BE2C (cell line): ENCODE measurements around the gene BCO1.

Experiments
- DNase-seq: peaks from one replicate; pipeline ENCODE4 v3.0.0-alpha.2; 2020
- H3K27me3 ChIP-seq: fragments of 250-450 bp; sonication (Bioruptor Pico); 2 replicates; pipeline ENCODE4 v1.5.1; 2020; ENCODE audit warnings: mild to moderate bottlenecking
- H3K36me3 ChIP-seq: fragments of 250-450 bp; sonication (Bioruptor Pico); 2 replicates; pipeline ENCODE4 v1.5.1; 2020; ENCODE audit warnings: mild to moderate bottlenecking
- H3K4me1 ChIP-seq: fragments of 250-450 bp; sonication (Bioruptor Pico); 2 replicates; pipeline ENCODE4 v1.5.1; 2020
- H3K4me3 ChIP-seq: 2 replicates; pipeline ENCODE4 v1.5.1; 2011; ENCODE audit warnings: low read depth, low read length
- H3K9me3 ChIP-seq: fragments of 250-450 bp; sonication (Bioruptor Pico); 2 replicates; pipeline ENCODE4 v1.5.1; 2020
- CTCF ChIP-seq: IDR thresholded peaks from 2 replicates; pipeline ENCODE4 v1.5.1; 2012; ENCODE audit warnings: mild to moderate bottlenecking, low read depth, low read length

The BCO1 gene

GRCh38 chr16:81319221-81319912 lies 80.9 kb downstream of the BCO1 start:
- Histone ChIP-seq H3K27me3 (no peaks in the 10 kb centered on the region), H3K36me3 (no peaks in the 10 kb centered on the region), H3K4me1 (no peaks in the 10 kb centered on the region), H3K4me3 (no peak overlapping the region), H3K9me3 (no peaks in the 10 kb centered on the region)
- TF ChIP-seq CTCF = no peak
- no peak for DNase-seq

DNA sequence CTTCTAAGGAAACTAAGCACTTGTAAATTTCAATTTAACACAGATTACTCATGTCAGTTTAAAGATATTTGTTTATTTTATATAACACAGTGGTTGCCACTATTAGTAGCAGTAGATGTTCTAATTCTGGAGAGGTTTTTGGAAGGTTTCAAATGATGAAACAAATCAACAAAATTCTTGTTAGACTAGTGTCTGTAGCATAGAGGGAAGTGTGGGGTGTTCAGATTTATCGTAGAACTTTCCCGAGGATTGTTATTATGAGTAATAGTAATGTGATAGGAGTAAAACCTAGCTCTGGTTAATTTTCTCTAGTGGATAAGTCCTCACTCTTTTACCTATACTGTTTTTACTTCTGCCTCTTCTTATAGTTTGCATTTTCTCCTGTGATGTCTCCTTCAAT lies 82.5 kb downstream of the BCO1 start:
- no peak for DNase-seq
- no peak for TF ChIP-seq CTCF

GRCh38 chr16:81321536-81321935 lies 83.0 kb downstream of the BCO1 start:
- H3K27me3 ChIP-seq = no peaks in the 10 kb centered on the region
- no peaks in the 10 kb centered on the region for H3K4me1 ChIP-seq
- TF ChIP-seq CTCF = no peak
- H3K4me3 ChIP-seq = no peak overlapping the region
- H3K36me3 ChIP-seq = no peaks in the 10 kb centered on the region
- no peaks in the 10 kb centered on the region for H3K9me3 ChIP-seq
- no peak for DNase-seq

More for the DNA sequence above, 82.5 kb downstream of the BCO1 start:
- Histone ChIP-seq H3K4me1 (no peaks in the 10 kb centered on the region), H3K9me3 (no peaks in the 10 kb centered on the region), H3K27me3 (no peaks in the 10 kb centered on the region), H3K36me3 (no peaks in the 10 kb centered on the region), H3K4me3 (no peak overlapping the region)

GRCh38 chr16:81324808-81325207 lies 86.3 kb downstream of the BCO1 start:
- no peaks in the 10 kb centered on the region for H3K9me3 ChIP-seq
- no peaks in the 10 kb centered on the region for H3K27me3 ChIP-seq
- H3K36me3 ChIP-seq = no peaks in the 10 kb centered on the region
- peaks cover 13% of the 10 kb centered on the region for H3K4me1 ChIP-seq
- H3K4me3 ChIP-seq = no peak overlapping the region
- DNase-seq = no peak
- no peak for TF ChIP-seq CTCF

DNA sequence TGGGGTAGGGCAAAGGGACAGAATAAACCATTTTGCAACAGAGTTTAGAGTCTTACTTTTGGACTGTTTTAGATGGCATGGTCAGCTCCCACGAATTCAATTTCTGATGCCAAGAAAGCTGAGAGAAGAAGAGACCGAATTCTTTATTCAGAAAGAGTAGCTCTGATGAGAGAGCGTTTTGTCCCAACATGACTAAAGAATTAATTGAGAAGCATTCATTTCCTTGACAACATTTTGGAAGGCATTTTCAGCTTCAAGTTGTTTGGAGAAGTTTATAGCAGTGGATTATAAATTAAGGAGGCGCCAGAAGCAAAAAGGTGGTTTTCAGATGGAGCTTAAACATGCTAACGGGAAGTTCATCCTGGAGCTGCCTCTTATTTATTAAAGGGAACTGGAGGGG lies 88.5 kb downstream of the BCO1 start:
- Histone ChIP-seq H3K4me3 (no peak overlapping the region), H3K36me3 (no peaks in the 10 kb centered on the region), H3K27me3 (no peaks in the 10 kb centered on the region), H3K4me1 (peaks cover 14% of the 10 kb centered on the region), H3K9me3 (no peaks in the 10 kb centered on the region)
- DNase-seq = no peak
- TF ChIP-seq CTCF = no peak

DNA sequence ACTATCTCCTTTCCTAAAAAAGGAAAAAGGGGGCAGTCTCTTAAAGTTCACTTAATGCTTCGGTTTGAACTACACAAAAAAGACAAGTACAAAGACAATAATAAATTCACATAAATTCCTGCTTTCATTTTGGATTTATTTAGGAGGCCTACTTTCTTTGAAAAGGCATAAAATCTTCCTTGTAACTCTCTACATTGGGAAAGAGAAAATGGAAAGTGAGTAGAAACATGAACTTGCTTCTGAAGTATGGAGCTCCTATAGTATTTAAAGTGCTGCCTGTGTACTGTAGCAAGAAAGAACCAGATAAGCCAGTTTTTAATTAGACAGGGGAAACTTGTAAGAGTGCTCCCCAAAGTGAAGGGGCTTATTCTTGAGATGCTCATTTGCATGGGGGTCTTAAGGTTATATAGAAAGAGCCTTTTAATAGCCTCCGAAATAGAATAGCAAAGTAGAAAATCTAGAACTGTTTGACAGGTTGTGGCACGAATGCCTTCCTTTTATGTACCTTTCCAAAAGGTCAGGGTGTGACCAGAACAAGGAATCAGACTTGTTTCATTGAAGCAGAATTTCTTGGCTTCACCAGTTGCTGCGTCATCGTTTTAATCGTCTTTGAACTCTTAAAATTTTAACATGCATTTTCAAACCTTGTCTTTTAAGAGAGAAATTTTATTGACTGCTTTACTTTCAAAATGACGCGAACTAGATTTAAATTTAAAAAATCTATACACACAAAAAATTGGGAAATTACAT lies 89.1 kb downstream of the BCO1 start:
- Histone ChIP-seq H3K36me3 (no peaks in the 10 kb centered on the region), H3K4me3 (no peak overlapping the region)

More for the DNA sequence above, 89.1 kb downstream of the BCO1 start:
- Histone ChIP-seq H3K4me1 (peaks cover 14% of the 10 kb centered on the region), H3K27me3 (no peaks in the 10 kb centered on the region), H3K9me3 (no peaks in the 10 kb centered on the region)
- no peak for DNase-seq
- no peak for TF ChIP-seq CTCF
